HUDEP-2 (cell line): ENCODE measurements around the gene ZBTB8B.
A peak's percentile ranks its signal among the peaks of the same experiment; 100 is the strongest.
"Not testable (repeated sequence)": the region's sequence is repeated elsewhere in the genome, so short reads cannot be mapped to it uniquely, and the experiment has no call there.

Experiments used
- DNase-seq, 76 experiments: peaks; one replicate each; lab custom pipeline; 2025; ENCODE audit not compliant: unreplicated experiment in 76 of 76; lab: John Stamatoyannopoulos, UW

ZBTB8B gene

GRCh38 chr1:32464716-32465577, at the start of gene ZBTB8B:
ZBTB8B (plus strand) TSS chr1:32465072; CDS start chr1:32470625, 5,553 bp downstream.
- DNase-seq: no peak

- no peak for DNase-seq
These were observed 43.1 kb upstream of the ZBTB8B start for GRCh38 chr1:32421775-32422174.

- no peak for DNase-seq
These were observed 38.2 kb upstream of the ZBTB8B start for GRCh38 chr1:32426489-32427255.

GRCh38 chr1:32427264-32427963, 37.5 kb upstream of the ZBTB8B start:
- no peak for DNase-seq

- no peak for DNase-seq
These were observed 33.0 kb upstream of the ZBTB8B start for GRCh38 chr1:32431736-32432400.

- DNase-seq: no peak
These were observed 26.7 kb upstream of the ZBTB8B start for GRCh38 chr1:32438136-32438535.

- DNase-seq: not testable (repeated sequence)
These were observed 26.1 kb upstream of the ZBTB8B start for GRCh38 chr1:32438777-32439176.

- DNase-seq: not testable (repeated sequence)
These were observed 23.4 kb upstream of the ZBTB8B start for GRCh38 chr1:32441467-32441866.

- DNase-seq: no peak
These were observed 17.2 kb upstream of the ZBTB8B start for GRCh38 chr1:32447469-32448185.

GRCh38 chr1:32448186-32448772, 16.6 kb upstream of the ZBTB8B start:
- DNase-seq: peak in 67 of 76 experiments; percentile 5 to 80 (median 47)

GRCh38 chr1:32448773-32449456, 16.0 kb upstream of the ZBTB8B start:
- peak in 50 of 76 experiments; percentile 6 to 68 (median 30) for DNase-seq

GRCh38 chr1:32449457-32449831, 15.4 kb upstream of the ZBTB8B start:
- DNase-seq: not testable (repeated sequence)

GRCh38 chr1:32454726-32455125, 10.1 kb upstream of the ZBTB8B start:
- peak in 1 of 76 experiments; percentile 1 for DNase-seq

- DNase-seq: no peak
These were observed 8.9 kb upstream of the ZBTB8B start for GRCh38 chr1:32455958-32456357.

GRCh38 chr1:32458798-32459197, 6.1 kb upstream of the ZBTB8B start:
- not testable (repeated sequence) for DNase-seq

GRCh38 chr1:32462977-32463376, 1.9 kb upstream of the ZBTB8B start:
- DNase-seq: not testable (repeated sequence)

- no peak for DNase-seq
These were observed 619 bp upstream of the ZBTB8B start for GRCh38 chr1:32464191-32464715.

- DNase-seq: no peak
These were observed 684 bp downstream of the ZBTB8B start for GRCh38 chr1:32465578-32465933.

- no peak for DNase-seq
These were observed 1.9 kb downstream of the ZBTB8B start for GRCh38 chr1:32466761-32467160.
